GM12878 (cell line): ENCODE results near the gene DHX29. TPM values are rescaled to one million over a fixed set of nuclear protein-coding genes. Genes with fewer than 3 reads are reported as not detected.

Experiments
- ATAC-seq: fragments of 200-7000 bp; cut with Tn5 transposase; 3 replicates; pipeline ENCODE4 v1.9.1; 2020; ENCODE audit warnings: mild to moderate bottlenecking, moderate library complexity
- BruUV-seq: library from RNA; stranded (reverse); fragments of 400-500 nt; replicated peaks from 2 replicates; lab custom pipeline; 2021; lab: Mats Ljungman, UMichigan
- CTCF ChIA-PET: fragments of 300-600 bp; sonication (Branson Sonifier 250); formaldehyde crosslinking; extraction: SDS; loops from one replicate; lab custom pipeline; 2021; ENCODE audit warnings: inconsistent platforms; lab: Yijun Ruan, JAX
- POLR2A ChIA-PET: fragments of 350-600 bp; formaldehyde crosslinking; extraction: SDS; loops from one replicate; lab custom pipeline; 2021; ENCODE audit warnings: inconsistent platforms; lab: Charles Lee
- RAD21 ChIA-PET: fragments of 300-600 bp; sonication (Branson Sonifier 250); formaldehyde crosslinking; loops from one replicate; lab custom pipeline; 2023; ENCODE audit warnings: antibody characterized with exemption; ENCODE audit not compliant: unreplicated experiment; lab: Charles Lee
- SMC1A ChIA-PET: fragments of 300-600 bp; sonication (Branson Sonifier 250); formaldehyde crosslinking; loops from one replicate; lab custom pipeline; 2023; ENCODE audit not compliant: unreplicated experiment, uncharacterized antibody; lab: Charles Lee
- DNase-seq: peaks from one replicate; pipeline ENCODE4 v3.0.0-alpha.2; 2011; ENCODE audit warnings: low read depth, low spot score
- FAIRE-seq: peaks from 3 replicates; lab custom pipeline; 2011; peaks lifted over from hg19 to GRCh38; lab: Jason Lieb, UNC
- H2AFZ ChIP-seq: 2 replicates; pipeline ENCODE4 v1.6.0; 2011; ENCODE audit warnings: low read depth, low read length, control low read depth; ENCODE audit not compliant: control insufficient read depth
- H3K27ac ChIP-seq: 2 replicates; pipeline ENCODE4 v1.5.1; 2011; ENCODE audit warnings: control low read depth; ENCODE audit not compliant: control insufficient read depth, insufficient read depth
- H3K27me3 ChIP-seq, 2 experiments: replicated peaks in 1 of 2; 2 replicates each; pipeline versions ENCODE4 v1.6.0 to v1.6.1; 2011; ENCODE audit warnings: low read length in 1 of 2; ENCODE audit not compliant: control insufficient read depth in 2 of 2, insufficient read depth in 2 of 2
- H3K36me3 ChIP-seq, 2 experiments: 2 replicates each; pipeline ENCODE4 v1.5.1; 2011; ENCODE audit warnings: low read length in 1 of 2; ENCODE audit not compliant: control insufficient read depth in 2 of 2, insufficient read depth in 2 of 2
- H3K4me1 ChIP-seq: 2 replicates; pipeline ENCODE4 v1.6.1; 2011; ENCODE audit warnings: mild to moderate bottlenecking, low read length, moderate library complexity, mixed read lengths; ENCODE audit not compliant: control insufficient read depth, insufficient read depth
- H3K4me2 ChIP-seq: 2 replicates; pipeline ENCODE4 v1.6.0; 2011; ENCODE audit warnings: control low read depth; ENCODE audit not compliant: control insufficient read depth, insufficient read depth
- H3K4me3 ChIP-seq: fragments of 200-600 bp; sonication (generic); 2 replicates; pipeline ENCODE4 v1.5.1; 2016
- H3K79me2 ChIP-seq: 2 replicates; pipeline ENCODE4 v1.6.0; 2011; ENCODE audit warnings: low read length; ENCODE audit not compliant: control insufficient read depth, insufficient read depth
- H3K9ac ChIP-seq: 2 replicates; pipeline ENCODE4 v1.8.0; 2011; ENCODE audit warnings: low read length, control low read depth, mixed read lengths; ENCODE audit not compliant: control insufficient read depth, insufficient read depth
- H3K9me3 ChIP-seq: replicated peaks from 3 replicates; pipeline ENCODE4 v1.5.1; 2011; ENCODE audit warnings: mild to moderate bottlenecking, low read length; ENCODE audit not compliant: control insufficient read depth, insufficient read depth
- H4K20me1 ChIP-seq: 2 replicates; pipeline ENCODE4 v1.6.0; 2011; ENCODE audit not compliant: control insufficient read depth, insufficient read depth
- POLR2A ChIP-seq: IDR thresholded peaks from 2 replicates; pipeline ENCODE4 v1.6.1; 2011; ENCODE audit warnings: low read depth, mild to moderate bottlenecking, low read length
- POU2F2 ChIP-seq: IDR thresholded peaks from 3 replicates; pipeline ENCODE4 v1.6.1; 2011; ENCODE audit warnings: low read depth, mild to moderate bottlenecking, low read length, borderline replicate concordance
- RAD21 ChIP-seq: IDR thresholded peaks from 2 replicates; pipeline ENCODE4 v1.6.1; 2011; ENCODE audit warnings: mild to moderate bottlenecking, low read depth, low read length, moderate library complexity; ENCODE audit not compliant: insufficient read depth
- RFX5 ChIP-seq: IDR thresholded peaks from 2 replicates; pipeline ENCODE4 v1.6.1; 2011; ENCODE audit warnings: low read depth, low read length, improper control_type of control experiment
- SP1 ChIP-seq: IDR thresholded peaks from one replicate; pipeline ENCODE4 v1.6.1; 2011; ENCODE audit warnings: low read depth, low read length
- WRNIP1 ChIP-seq: IDR thresholded peaks from 2 replicates; pipeline ENCODE4 v1.6.1; 2011; ENCODE audit warnings: low read depth, low read length, improper control_type of control experiment, borderline replicate concordance
- ZNF274 ChIP-seq: IDR thresholded peaks from one replicate; pipeline ENCODE4 v1.8.0; 2011; ENCODE audit not compliant: insufficient read length, insufficient read depth
- WGBS: methylation state at CpG from one replicate; pipeline ENCODE4 v1.1.6; 2016; ENCODE audit warnings: low lambda C conversion rate; ENCODE audit not compliant: insufficient replicate concordance, insufficient coverage; ENCODE audit errors: missing lambda C conversion rate; 5-methylcytosine and 5-hydroxymethylcytosine counted together
- in situ Hi-C: fragments of 300-500 bp; cut with MboI; formaldehyde crosslinking; loops from 9 replicates; pipeline ENCODE4 v1.14.3; 2018; ENCODE audit warnings: mixed read lengths
- intact Hi-C: fragments of 100-400 bp; cut with micrococcal nuclease; formaldehyde crosslinking; loops from one replicate; pipeline ENCODE4 v1.14.2; 2022; ENCODE audit not compliant: unreplicated experiment
- polyA plus RNA-seq, 11 experiments: library from polyadenylated mRNA; depleted of rRNA in 4 of 11; unstranded in 6 of 11; stranded (reverse) in 5 of 11; fragments of >200 nt; fragmentation: Nextera tagmentation in 4 of 11; fragmentation: Illumina TruSeq in 1 of 11; extraction: Ambion mirVana in 4 of 11; extraction: Trizol in 1 of 11; gene quantifications; 1 replicate in 1 of 11; 2 replicates in 10 of 11; pipeline versions ENCODE4 v1.2.1 to v1.2.3, GENCODE V29; 2011 to 2016; ENCODE audit warnings: inconsistent platforms in 2 of 11, missing spikeins in 2 of 11, low read depth in 1 of 11
- total RNA-seq, 4 experiments: library from RNA; depleted of rRNA in 3 of 4; stranded (reverse); fragments of >200 nt in 3 of 4; fragmentation: Illumina TruSeq in 1 of 4; extraction: Trizol in 1 of 4; gene quantifications; 2 replicates each; pipeline versions ENCODE4 v1.2.1 to v1.2.3, GENCODE V29; 2013 to 2021
- TF ChIP-seq, protein P1 (sequence below): fragments of 450-650 bp; formaldehyde crosslinking; IDR thresholded peaks from 2 replicates; pipeline ENCODE4 v1.4.0; 2020; ENCODE audit warnings: mild to moderate bottlenecking, moderate library complexity
- TF ChIP-seq, protein P2 (sequence below): fragments of 450-650 bp; IDR thresholded peaks from 2 replicates; pipeline ENCODE4 v1.6.1; 2017; ENCODE audit warnings: low read depth, mild to moderate bottlenecking, moderate library complexity

The DHX29 gene
- total and polyA plus RNA-seq, 10 of the 15 experiments (the other 5 are each of a cell fraction or from before 2014, with no cell fraction given), result 5.3 to 49.1 (median 17.2) TPM

GRCh38 chr5:55290991-55291390 lies 16.5 kb downstream of the DHX29 start:
- ChIA-PET POLR2A (no interaction called here), SMC1A (no interaction called here), RAD21 (no interaction called here), CTCF (no interaction called here)
- ATAC-seq (no peak), DNase-seq (no peak)
- BruUV-seq, result no TSS peak
- in situ Hi-C loops, result no loop called here
- 91% methylated on average over 2 of the region's 2 CpGs for WGBS
- H3K27ac ChIP-seq, result no peak overlapping the region
- H3K9ac ChIP-seq, result no peak overlapping the region
- no peak overlapping the region for H3K4me3 ChIP-seq
- H3K36me3 ChIP-seq, result peaks cover 0 to 21% of the 10 kb centered on the region in 2 experiments; a peak in 3 of 4 replicates
- no peak overlapping the region for H3K4me2 ChIP-seq
- H3K27me3 ChIP-seq, result no peaks in the 10 kb centered on the region
- H3K79me2 ChIP-seq, result no peaks in the 10 kb centered on the region
- no peaks in the 10 kb centered on the region for H4K20me1 ChIP-seq
- H3K4me1 ChIP-seq, result no peaks in the 10 kb centered on the region
- TF ChIP-seq RFX5, result no peak
- no peak for TF ChIP-seq POLR2A
- no peak for TF ChIP-seq POU2F2
- TF ChIP-seq, protein P1, sequence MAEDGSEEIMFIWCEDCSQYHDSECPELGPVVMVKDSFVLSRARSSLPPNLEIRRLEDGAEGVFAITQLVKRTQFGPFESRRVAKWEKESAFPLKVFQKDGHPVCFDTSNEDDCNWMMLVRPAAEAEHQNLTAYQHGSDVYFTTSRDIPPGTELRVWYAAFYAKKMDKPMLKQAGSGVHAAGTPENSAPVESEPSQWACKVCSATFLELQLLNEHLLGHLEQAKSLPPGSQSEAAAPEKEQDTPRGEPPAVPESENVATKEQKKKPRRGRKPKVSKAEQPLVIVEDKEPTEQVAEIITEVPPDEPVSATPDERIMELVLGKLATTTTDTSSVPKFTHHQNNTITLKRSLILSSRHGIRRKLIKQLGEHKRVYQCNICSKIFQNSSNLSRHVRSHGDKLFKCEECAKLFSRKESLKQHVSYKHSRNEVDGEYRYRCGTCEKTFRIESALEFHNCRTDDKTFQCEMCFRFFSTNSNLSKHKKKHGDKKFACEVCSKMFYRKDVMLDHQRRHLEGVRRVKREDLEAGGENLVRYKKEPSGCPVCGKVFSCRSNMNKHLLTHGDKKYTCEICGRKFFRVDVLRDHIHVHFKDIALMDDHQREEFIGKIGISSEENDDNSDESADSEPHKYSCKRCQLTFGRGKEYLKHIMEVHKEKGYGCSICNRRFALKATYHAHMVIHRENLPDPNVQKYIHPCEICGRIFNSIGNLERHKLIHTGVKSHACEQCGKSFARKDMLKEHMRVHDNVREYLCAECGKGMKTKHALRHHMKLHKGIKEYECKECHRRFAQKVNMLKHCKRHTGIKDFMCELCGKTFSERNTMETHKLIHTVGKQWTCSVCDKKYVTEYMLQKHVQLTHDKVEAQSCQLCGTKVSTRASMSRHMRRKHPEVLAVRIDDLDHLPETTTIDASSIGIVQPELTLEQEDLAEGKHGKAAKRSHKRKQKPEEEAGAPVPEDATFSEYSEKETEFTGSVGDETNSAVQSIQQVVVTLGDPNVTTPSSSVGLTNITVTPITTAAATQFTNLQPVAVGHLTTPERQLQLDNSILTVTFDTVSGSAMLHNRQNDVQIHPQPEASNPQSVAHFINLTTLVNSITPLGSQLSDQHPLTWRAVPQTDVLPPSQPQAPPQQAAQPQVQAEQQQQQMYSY, result no peak
- TF ChIP-seq WRNIP1, result no peak
- TF ChIP-seq, protein P2, sequence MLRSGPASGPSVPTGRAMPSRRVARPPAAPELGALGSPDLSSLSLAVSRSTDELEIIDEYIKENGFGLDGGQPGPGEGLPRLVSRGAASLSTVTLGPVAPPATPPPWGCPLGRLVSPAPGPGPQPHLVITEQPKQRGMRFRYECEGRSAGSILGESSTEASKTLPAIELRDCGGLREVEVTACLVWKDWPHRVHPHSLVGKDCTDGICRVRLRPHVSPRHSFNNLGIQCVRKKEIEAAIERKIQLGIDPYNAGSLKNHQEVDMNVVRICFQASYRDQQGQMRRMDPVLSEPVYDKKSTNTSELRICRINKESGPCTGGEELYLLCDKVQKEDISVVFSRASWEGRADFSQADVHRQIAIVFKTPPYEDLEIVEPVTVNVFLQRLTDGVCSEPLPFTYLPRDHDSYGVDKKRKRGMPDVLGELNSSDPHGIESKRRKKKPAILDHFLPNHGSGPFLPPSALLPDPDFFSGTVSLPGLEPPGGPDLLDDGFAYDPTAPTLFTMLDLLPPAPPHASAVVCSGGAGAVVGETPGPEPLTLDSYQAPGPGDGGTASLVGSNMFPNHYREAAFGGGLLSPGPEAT, result no peak
- TF ChIP-seq ZNF274, result no peak
- TF ChIP-seq RAD21, result no peak
- TF ChIP-seq SP1, result no peak
- TF ChIP-seq, all 136 proteins: peak for 0
- Histone ChIP-seq H3K9me3 (no peaks in the 10 kb centered on the region; the same call in 1 of the 3 replicates), H2AFZ (no peak overlapping the region)
- intact Hi-C loops, result no loop called here
- no peak for FAIRE-seq
